ENCODE results near the gene FAM217A. TPM values are rescaled to one million over a fixed set of nuclear protein-coding genes. Genes with fewer than 3 reads are reported as not detected.

The FAM217A gene
- total RNA-seq, 1 donor from 2014 or later = not detected

GRCh38 chr6:4039348-4039747 lies 39.6 kb downstream of the FAM217A start:
- Histone ChIP-seq H3K27me3 (ENCODE audit: control insufficient read depth, insufficient read depth, low read length) (no peaks in the 10 kb centered on the region), H3K4me3 (ENCODE audit: low read depth, low read length) (no peak overlapping the region), H3K36me3 (ENCODE audit: control insufficient read depth, insufficient read depth, low read length) (peaks cover 13% of the 10 kb centered on the region)
- FAIRE-seq (no peak), DNase-seq (ENCODE audit: low read depth) (peak; percentile 22)
- no peak for TF ChIP-seq CTCF (IDR thresholded peaks at IDR 0.05; ENCODE audit: insufficient read depth, low read length, severe bottlenecking)

GRCh38 chr6:4036581-4036980 lies 42.4 kb downstream of the FAM217A start:
- Histone ChIP-seq H3K36me3 (ENCODE audit: control insufficient read depth, insufficient read depth, low read length) (peaks cover 7% of the 10 kb centered on the region), H3K4me3 (ENCODE audit: low read depth, low read length) (no peak overlapping the region), H3K27me3 (ENCODE audit: control insufficient read depth, insufficient read depth, low read length) (no peaks in the 10 kb centered on the region)
- no peak for DNase-seq (ENCODE audit: low read depth)
- TF ChIP-seq CTCF (IDR thresholded peaks at IDR 0.05; ENCODE audit: insufficient read depth, low read length, severe bottlenecking) = no peak
- FAIRE-seq = no peak

DNA sequence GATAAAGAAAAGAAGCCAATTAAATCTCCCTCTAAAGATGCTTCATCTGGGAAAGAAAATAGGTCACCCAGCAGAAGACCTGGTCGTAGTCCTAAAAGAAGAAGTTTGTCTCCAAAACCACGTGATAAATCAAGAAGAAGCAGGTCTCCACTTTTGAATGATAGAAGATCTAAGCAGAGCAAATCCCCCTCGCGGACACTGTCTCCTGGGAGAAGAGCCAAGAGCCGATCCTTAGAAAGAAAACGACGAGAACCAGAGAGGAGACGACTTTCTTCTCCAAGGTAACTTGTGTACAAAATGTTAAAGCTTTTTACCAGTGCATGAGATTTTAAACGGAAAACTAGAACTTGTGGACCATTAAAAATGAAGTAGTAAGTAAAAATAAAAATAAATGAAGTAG lies 46.5 kb downstream of the FAM217A start:
- no peak for TF ChIP-seq CTCF (IDR thresholded peaks at IDR 0.05; ENCODE audit: insufficient read depth, low read length, severe bottlenecking)
- FAIRE-seq (no peak), DNase-seq (ENCODE audit: low read depth) (no peak)
- Histone ChIP-seq H3K27me3 (ENCODE audit: control insufficient read depth, insufficient read depth, low read length) (no peaks in the 10 kb centered on the region), H3K36me3 (ENCODE audit: control insufficient read depth, insufficient read depth, low read length) (peaks cover 1% of the 10 kb centered on the region), H3K4me3 (ENCODE audit: low read depth, low read length) (no peak overlapping the region)

DNA sequence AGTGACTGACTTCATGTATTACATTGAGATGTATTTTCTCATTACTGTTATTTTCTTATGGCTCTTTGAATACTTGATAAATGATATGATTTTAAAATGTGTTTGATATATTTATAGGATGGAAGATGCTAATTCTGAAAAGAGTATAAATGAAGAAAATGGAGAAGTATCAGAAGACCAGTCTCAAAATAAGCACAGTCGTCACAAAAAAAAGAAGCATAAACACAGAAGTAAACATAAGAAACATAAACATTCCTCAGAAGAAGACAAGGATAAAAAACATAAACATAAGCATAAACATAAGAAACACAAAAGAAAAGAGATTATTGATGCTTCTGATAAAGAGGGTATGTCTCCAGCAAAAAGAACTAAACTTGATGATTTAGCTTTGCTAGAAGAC lies 47.5 kb downstream of the FAM217A start:
- DNase-seq (ENCODE audit: low read depth) (no peak), FAIRE-seq (no peak)
- Histone ChIP-seq H3K36me3 (ENCODE audit: control insufficient read depth, insufficient read depth, low read length) (peaks cover 1% of the 10 kb centered on the region), H3K27me3 (ENCODE audit: control insufficient read depth, insufficient read depth, low read length) (no peaks in the 10 kb centered on the region), H3K4me3 (ENCODE audit: low read depth, low read length) (no peak overlapping the region)
- TF ChIP-seq CTCF (IDR thresholded peaks at IDR 0.05; ENCODE audit: insufficient read depth, low read length, severe bottlenecking) = no peak

GRCh38 chr6:4030669-4031068 lies 48.3 kb downstream of the FAM217A start:
- FAIRE-seq (no peak), DNase-seq (ENCODE audit: low read depth) (no peak)
- TF ChIP-seq CTCF (IDR thresholded peaks at IDR 0.05; ENCODE audit: insufficient read depth, low read length, severe bottlenecking) = no peak
- H3K4me3 ChIP-seq (ENCODE audit: low read depth, low read length) = no peak overlapping the region
- H3K36me3 ChIP-seq (ENCODE audit: control insufficient read depth, insufficient read depth, low read length) = peaks cover 1% of the 10 kb centered on the region
- H3K27me3 ChIP-seq (ENCODE audit: control insufficient read depth, insufficient read depth, low read length) = no peaks in the 10 kb centered on the region

GRCh38 chr6:4029687-4030086 lies 49.2 kb downstream of the FAM217A start:
- Histone ChIP-seq H3K36me3 (ENCODE audit: control insufficient read depth, insufficient read depth, low read length) (peaks cover 1% of the 10 kb centered on the region), H3K4me3 (ENCODE audit: low read depth, low read length) (no peak overlapping the region), H3K27me3 (ENCODE audit: control insufficient read depth, insufficient read depth, low read length) (no peaks in the 10 kb centered on the region)
- no peak for FAIRE-seq
- no peak for DNase-seq (ENCODE audit: low read depth)
- no peak for TF ChIP-seq CTCF (IDR thresholded peaks at IDR 0.05; ENCODE audit: insufficient read depth, low read length, severe bottlenecking)

Data from bronchial epithelial cell (primary cell).